Activated naive CD4-positive, alpha-beta T cell treated with anti-CD3 and anti-CD28 coated beads, Interleukin-2, amount 50 U/mL, for 16 hours (primary cell): Measurements from ENCODE around the gene PCNT.

ENCODE experiments used
- DNase-seq: peaks from one replicate; pipeline ENCODE4 v3.0.0-alpha.2; 2020

The PCNT gene

DNA sequence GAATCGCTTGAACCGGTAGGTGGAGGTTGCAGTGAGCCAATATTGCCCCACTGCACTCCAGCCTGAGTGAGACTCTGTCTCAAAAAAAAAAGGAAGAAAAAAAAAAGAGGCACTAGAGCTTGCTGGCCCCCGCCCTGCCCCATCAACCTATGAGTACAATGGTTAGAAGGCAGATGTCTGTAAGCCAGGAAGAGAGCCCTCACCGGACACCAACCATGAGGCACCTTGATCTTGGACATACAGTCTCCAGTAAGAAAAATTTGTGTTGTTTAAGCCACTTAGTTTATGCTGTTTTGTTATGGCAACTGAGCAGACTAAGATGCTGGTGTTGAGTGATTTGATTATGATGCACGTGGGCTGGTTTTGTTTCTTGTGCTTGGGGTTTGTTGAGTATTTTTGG, 168.9 kb downstream of the PCNT start:
- no peak for DNase-seq

DNA sequence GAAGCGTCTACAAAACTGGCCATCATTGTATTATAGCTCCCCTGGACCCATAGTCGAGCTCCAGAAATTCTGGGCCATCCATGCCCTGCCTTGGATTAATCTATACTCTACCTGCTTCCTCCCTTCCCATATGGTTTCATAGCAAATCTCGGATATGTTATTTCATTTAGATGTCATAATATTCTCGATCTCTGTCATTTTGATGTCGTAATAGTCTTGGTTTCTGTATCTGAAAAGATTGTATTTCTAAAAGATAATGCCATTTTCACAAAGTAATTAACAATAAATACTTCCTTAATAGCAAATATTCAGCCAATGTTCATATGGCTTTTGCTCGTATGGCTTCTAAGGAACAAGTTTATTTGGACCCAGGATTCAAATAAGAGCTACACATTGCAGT, 169.9 kb downstream of the PCNT start:
- no peak for DNase-seq
